HepG2 (cell line): Measurements from ENCODE around the gene TCP11L1. TPM values are rescaled to one million over a fixed set of nuclear protein-coding genes. Genes with fewer than 3 reads are reported as not detected.

Experiments
- ATAC-seq: fragments of 200-7000 bp; cut with Tn5 transposase; 3 replicates; pipeline ENCODE4 v1.9.1; 2020; ENCODE audit warnings: mild to moderate bottlenecking, moderate library complexity
- Bru-seq: library from RNA; stranded (reverse); fragments of 400-500 nt; gene quantifications from one replicate; lab custom pipeline; 2021; lab: Mats Ljungman, UMichigan
- BruChase-seq, 2 experiments: library from RNA; stranded (reverse); fragments of 400-500 nt; gene quantifications; one replicate each; lab custom pipeline; 2021; lab: Mats Ljungman, UMichigan
- BruUV-seq: library from RNA; stranded (reverse); fragments of 400-500 nt; replicated peaks from 2 replicates; lab custom pipeline; 2021; lab: Mats Ljungman, UMichigan
- CTCF ChIA-PET: fragments of 300-600 bp; formaldehyde crosslinking; extraction: SDS; loops from one replicate; lab custom pipeline; 2021; ENCODE audit warnings: low total read pairs, inconsistent platforms, low intra/inter-chr PET ratio; lab: Yijun Ruan, JAX
- POLR2A ChIA-PET: fragments of 350-600 bp; sonication (Branson Sonifier 250); formaldehyde crosslinking; loops from one replicate; lab custom pipeline; 2020; ENCODE audit warnings: antibody characterized with exemption, inconsistent platforms; lab: Yijun Ruan, JAX
- DNase-seq: peaks from one replicate; pipeline ENCODE4 v3.0.0-alpha.2; 2015; ENCODE audit warnings: low spot score
- FAIRE-seq: peaks from 3 replicates; lab custom pipeline; 2011; peaks lifted over from hg19 to GRCh38; lab: Jason Lieb, UNC
- H2AFZ ChIP-seq: one replicate; pipeline ENCODE4 v1.6.1; 2011; ENCODE audit warnings: low read length, inconsistent platforms
- H3K27ac ChIP-seq: fragments of 300-600 bp; 3 replicates; pipeline ENCODE4 v1.8.0; 2011; ENCODE audit warnings: mixed run types, mild to moderate bottlenecking, mixed read lengths, low read length, inconsistent platforms; ENCODE audit not compliant: insufficient read depth; ENCODE audit errors: extremely low read length
- H3K27me3 ChIP-seq, 2 experiments: fragments of 200-600 bp in 1 of 2; 2 replicates in 1 of 2; 3 replicates in 1 of 2; pipeline versions ENCODE4 v1.6.0 to v1.8.0; 2011; ENCODE audit warnings: low read length in 2 of 2, mild to moderate bottlenecking in 2 of 2, moderate library complexity in 2 of 2, inconsistent platforms in 1 of 2; ENCODE audit not compliant: insufficient read depth in 2 of 2, control insufficient read depth in 1 of 2
- H3K36me3 ChIP-seq, 2 experiments: fragments of 200-600 bp in 1 of 2; replicated peaks in 1 of 2; 2 replicates in 1 of 2; 3 replicates in 1 of 2; pipeline versions ENCODE4 v1.5.1 to v1.8.0; 2011; ENCODE audit warnings: low read length in 2 of 2, inconsistent platforms in 1 of 2; ENCODE audit not compliant: insufficient read depth in 2 of 2, control insufficient read depth in 1 of 2
- H3K4me1 ChIP-seq: 2 replicates; pipeline ENCODE4 v1.5.1; 2012; ENCODE audit warnings: low read length, inconsistent platforms; ENCODE audit not compliant: insufficient read depth
- H3K4me2 ChIP-seq: 2 replicates; pipeline ENCODE4 v1.6.0; 2011; ENCODE audit warnings: low read depth, low read length, inconsistent platforms
- H3K4me3 ChIP-seq, 3 experiments: fragments of 200-600 bp in 1 of 3; sonication (generic), shearing (Covaris generic) in 1 of 3; replicated peaks in 1 of 3; 2 replicates each; pipeline ENCODE4 v1.5.1; 2011 to 2016; ENCODE audit warnings: low read length in 3 of 3, inconsistent platforms in 2 of 3, low read depth in 2 of 3, mild to moderate bottlenecking in 2 of 3, control low read depth in 1 of 3, mixed read lengths in 1 of 3; ENCODE audit not compliant: insufficient read depth in 1 of 3
- H3K79me2 ChIP-seq: one replicate; pipeline ENCODE4 v1.6.1; 2011; ENCODE audit warnings: low read length, inconsistent platforms; ENCODE audit not compliant: insufficient read depth
- H3K9ac ChIP-seq: 2 replicates; pipeline ENCODE4 v1.6.0; 2011; ENCODE audit warnings: mild to moderate bottlenecking, low read depth, low read length, inconsistent platforms; ENCODE audit not compliant: insufficient read depth
- H3K9me3 ChIP-seq: 2 replicates; pipeline ENCODE4 v1.5.1; 2012; ENCODE audit warnings: mild to moderate bottlenecking, low read length
- H4K20me1 ChIP-seq: 2 replicates; pipeline ENCODE4 v1.6.0; 2011; ENCODE audit warnings: inconsistent platforms, mild to moderate bottlenecking, low read length, moderate library complexity; ENCODE audit not compliant: insufficient read depth
- ARID2 ChIP-seq: sonication (generic); formaldehyde crosslinking; IDR thresholded peaks from 2 replicates; pipeline ENCODE4 v1.8.1; 2022; ENCODE audit warnings: mild to moderate bottlenecking, missing genetic modification reagents, borderline replicate concordance
- HBP1 ChIP-seq: IDR thresholded peaks from 2 replicates; pipeline ENCODE4 v1.6.1; 2016; ENCODE audit warnings: low read depth, control low read depth
- KDM5A ChIP-seq: fragments of 200-600 bp; sonication (generic); IDR thresholded peaks from 2 replicates; pipeline ENCODE4 v1.7.0; 2018; ENCODE audit warnings: antibody characterized with exemption, mild to moderate bottlenecking, low read length, borderline replicate concordance
- NCOA5 ChIP-seq: sonication (generic); formaldehyde crosslinking; IDR thresholded peaks from 2 replicates; pipeline ENCODE4 v1.4.0; 2020; ENCODE audit warnings: missing genetic modification reagents
- TCF12 ChIP-seq, 2 experiments: fragments of 450-650 bp in 1 of 2; sonication (generic) in 1 of 2; formaldehyde crosslinking in 1 of 2; IDR thresholded peaks; 2 replicates each; pipeline versions ENCODE4 v1.6.1 to v1.8.0; 2017 to 2022; ENCODE audit warnings: antibody characterized with exemption in 1 of 2, mild to moderate bottlenecking in 1 of 2, missing genetic modification reagents in 1 of 2, moderate library complexity in 1 of 2
- ZFP36L1 ChIP-seq: sonication (generic); formaldehyde crosslinking; IDR thresholded peaks from 2 replicates; pipeline ENCODE4 v1.8.0; 2022; ENCODE audit warnings: mild to moderate bottlenecking, missing genetic modification reagents, moderate library complexity
- ZNF136 ChIP-seq: sonication (generic); formaldehyde crosslinking; IDR thresholded peaks from 2 replicates; pipeline ENCODE4 v1.8.1; 2022; ENCODE audit warnings: low read depth, mild to moderate bottlenecking, moderate library complexity, missing genetic modification reagents
- ZNF510 ChIP-seq: sonication (generic); formaldehyde crosslinking; IDR thresholded peaks from 2 replicates; pipeline ENCODE4 v1.4.0; 2020; ENCODE audit warnings: low read depth, mild to moderate bottlenecking, missing genetic modification reagents
- ZNF839 ChIP-seq: sonication (generic); formaldehyde crosslinking; IDR thresholded peaks from 2 replicates; pipeline ENCODE4 v1.4.0; 2020; ENCODE audit warnings: missing genetic modification reagents, mild to moderate bottlenecking, borderline replicate concordance
- WGBS: methylation state at CpG from one replicate; pipeline ENCODE4 v1.1.6; 2017; ENCODE audit warnings: low lambda C conversion rate; 5-methylcytosine and 5-hydroxymethylcytosine counted together
- in situ Hi-C: cut with HindIII; loops from 2 replicates; pipeline ENCODE4 v1.10.0; 2017; ENCODE audit warnings: low pct_unique_long_range_greater_than_20kb; ENCODE audit not compliant: extremely low pct_ligation_motif_present
- intact Hi-C: fragments of 100-400 bp; cut with micrococcal nuclease; formaldehyde crosslinking; loops from one replicate; pipeline ENCODE4 v1.10.0; 2022; ENCODE audit not compliant: unreplicated experiment
- long read RNA-seq, 2 experiments: library from RNA in 1 of 2; library from polyadenylated mRNA in 1 of 2; stranded (forward) in 1 of 2; unstranded in 1 of 2; transcript quantifications; one replicate each; pipeline ENCODE4 v2.0.0, GENCODE V29; 2019 to 2022
- polyA minus RNA-seq, 3 experiments: library from RNA; depleted of rRNA, polyadenylated mRNA; stranded (reverse); fragments of >200 nt; gene quantifications; 2 replicates each; pipeline ENCODE4 v1.2.3, GENCODE V29; 2011; ENCODE audit warnings: low replicate concordance in 1 of 3
- polyA plus RNA-seq, 8 experiments: library from polyadenylated mRNA; depleted of rRNA in 3 of 8; stranded (reverse) in 7 of 8; unstranded in 1 of 8; fragments of >200 nt; fragmentation: Illumina TruSeq in 4 of 8; extraction: Trizol in 4 of 8; gene quantifications; 2 replicates each; pipeline versions ENCODE4 v1.2.1 to v1.2.3, GENCODE V29; 2011 to 2016; ENCODE audit warnings: low read depth in 4 of 8, missing spikeins in 1 of 8, mixed read lengths in 1 of 8; ENCODE audit not compliant: insufficient read depth in 1 of 8
- total RNA-seq, 5 experiments: library from RNA; depleted of rRNA; stranded (reverse); fragments of >200 nt; fragmentation: Illumina TruSeq; extraction: Trizol; gene quantifications; 2 replicates each; pipeline ENCODE4 v1.2.3, GENCODE V29; 2016; ENCODE audit warnings: low read depth in 1 of 5
- TF ChIP-seq, protein P1 (sequence below): IDR thresholded peaks from 2 replicates; pipeline ENCODE4 v1.6.1; 2016; ENCODE audit warnings: missing biosample characterization, missing genetic modification reagents, low read depth

The TCP11L1 gene, protein sequence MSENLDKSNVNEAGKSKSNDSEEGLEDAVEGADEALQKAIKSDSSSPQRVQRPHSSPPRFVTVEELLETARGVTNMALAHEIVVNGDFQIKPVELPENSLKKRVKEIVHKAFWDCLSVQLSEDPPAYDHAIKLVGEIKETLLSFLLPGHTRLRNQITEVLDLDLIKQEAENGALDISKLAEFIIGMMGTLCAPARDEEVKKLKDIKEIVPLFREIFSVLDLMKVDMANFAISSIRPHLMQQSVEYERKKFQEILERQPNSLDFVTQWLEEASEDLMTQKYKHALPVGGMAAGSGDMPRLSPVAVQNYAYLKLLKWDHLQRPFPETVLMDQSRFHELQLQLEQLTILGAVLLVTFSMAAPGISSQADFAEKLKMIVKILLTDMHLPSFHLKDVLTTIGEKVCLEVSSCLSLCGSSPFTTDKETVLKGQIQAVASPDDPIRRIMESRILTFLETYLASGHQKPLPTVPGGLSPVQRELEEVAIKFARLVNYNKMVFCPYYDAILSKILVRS
- total RNA-seq (2016; rRNA removed; fragmentation: Illumina TruSeq; extraction: Trizol) (10.1 and 14.0 TPM in 2 replicates), polyA plus RNA-seq (2011; rRNA removed) (7.4 and 7.9 TPM in 2 replicates), polyA minus RNA-seq (2011; rRNA and poly(A)+ RNA removed; ENCODE audit: low replicate concordance) (35.7 and 40.8 TPM in 2 replicates), Bru-seq, nascent RNA (percentile 61 among the genes with signal in this experiment), BruChase-seq, experiment 1, labeled RNA remaining after a 6-hour chase (percentile 55 among the genes with signal in this experiment), BruChase-seq, experiment 2, labeled RNA remaining after a 2-hour chase (percentile 54 among the genes with signal in this experiment)
- 3.9 and 4.2 TPM in 2 replicates for total RNA-seq (2016; cell fraction: cytosol; rRNA removed; fragmentation: Illumina TruSeq; extraction: Trizol; ENCODE audit: low read depth)
- total RNA-seq (2016; cell fraction: insoluble cytoplasmic fraction; rRNA removed; fragmentation: Illumina TruSeq; extraction: Trizol) = 10.1 and 10.9 TPM in 2 replicates
- total RNA-seq (2016; cell fraction: membrane; rRNA removed; fragmentation: Illumina TruSeq; extraction: Trizol) = 9.8 and 11.8 TPM in 2 replicates
- total RNA-seq (2016; cell fraction: nucleus; rRNA removed; fragmentation: Illumina TruSeq; extraction: Trizol) = 9.6 and 12.5 TPM in 2 replicates
- polyA plus RNA-seq (2011; cell fraction: cytosol; rRNA removed) = 5.8 and 6.9 TPM in 2 replicates
- polyA plus RNA-seq (2011; cell fraction: nucleus; rRNA removed) = 6.0 and 7.4 TPM in 2 replicates
- 5.4 and 5.9 TPM in 2 replicates for polyA plus RNA-seq (2012)
- polyA plus RNA-seq (2016; cell fraction: cytosol; fragmentation: Illumina TruSeq; extraction: Trizol; ENCODE audit: low read depth) = 4.6 and 4.7 TPM in 2 replicates
- 7.4 and 9.0 TPM in 2 replicates for polyA plus RNA-seq (2016; cell fraction: insoluble cytoplasmic fraction; fragmentation: Illumina TruSeq; extraction: Trizol; ENCODE audit: low read depth)
- polyA plus RNA-seq (2016; cell fraction: membrane; fragmentation: Illumina TruSeq; extraction: Trizol; ENCODE audit: low read depth) = 7.2 and 7.3 TPM in 2 replicates
- polyA plus RNA-seq (2016; cell fraction: nucleus; fragmentation: Illumina TruSeq; extraction: Trizol; ENCODE audit: insufficient read depth, low read depth) = 6.7 and 7.9 TPM in 2 replicates
- 11.7 and 13.2 TPM in 2 replicates for polyA minus RNA-seq (2011; cell fraction: cytosol; rRNA and poly(A)+ RNA removed)
- polyA minus RNA-seq (2011; cell fraction: nucleus; rRNA and poly(A)+ RNA removed) = 18.0 and 24.1 TPM in 2 replicates
- long read RNA-seq, experiment 1, partial matches to known transcripts = 3 of 11 reads
- long read RNA-seq, experiment 1, other reads (novel, unspliced or antisense) = 4 of 11 reads
- long read RNA-seq, experiment 2, transcript TCP11L1-201 (10 exons, 2,817 nt) = major isoform, 5 of 15 reads
- long read RNA-seq, experiment 2, partial matches to known transcripts = 4 of 15 reads
- long read RNA-seq, experiment 2, other reads (novel, unspliced or antisense) = 5 of 15 reads

- POLR2A ChIA-PET = interaction anchor here (0.6 to 3.2 kb wide), 8 partner anchors 9 to 147 kb away, joined by 3 to 65 read pairs (median 5); partner anchors contain the start of genes DEPDC7 and QSER1
- Histone ChIP-seq H3K9me3 (no peaks in the 10 kb centered on the region), H3K27ac (peak within 1 kb of the TSS; percentile 97), H3K4me2 (peak within 1 kb of the TSS; percentile 85), H4K20me1 (no peaks in the 10 kb centered on the region), H3K4me1 (peaks cover 46% of the 10 kb centered on the region), H3K27me3 (no peaks in the 10 kb centered on the region), H3K36me3 (no peaks in the 10 kb centered on the region), H2AFZ (peak within 1 kb of the TSS; percentile 62), H3K9ac (peak within 1 kb of the TSS; percentile 91), H3K79me2 (no peaks in the 10 kb centered on the region), H3K4me3 (peak within 1 kb of the TSS; percentile 74 to 90 (median 78))
- WGBS = no CpG with 5 or more reads among the region's 84 CpGs
- in situ Hi-C loops (no loop called here), intact Hi-C loops (loop anchor here (1.0 to 5.0 kb wide), 2 partner anchors 21 to 947 kb away; partner anchors contain the start of gene RCN1)
- BruUV-seq = no TSS peak
- DNase-seq (peak; percentile 83), ATAC-seq (peak; percentile 92), FAIRE-seq (no peak)
- CTCF ChIA-PET = no interaction called here
- no peak for TF ChIP-seq NCOA5
- no peak for TF ChIP-seq HBP1 (CRISPR knock-in tag)
- TF ChIP-seq ZFP36L1 (CRISPR knock-in tag) = peak; percentile 86
- TF ChIP-seq, protein P1, sequence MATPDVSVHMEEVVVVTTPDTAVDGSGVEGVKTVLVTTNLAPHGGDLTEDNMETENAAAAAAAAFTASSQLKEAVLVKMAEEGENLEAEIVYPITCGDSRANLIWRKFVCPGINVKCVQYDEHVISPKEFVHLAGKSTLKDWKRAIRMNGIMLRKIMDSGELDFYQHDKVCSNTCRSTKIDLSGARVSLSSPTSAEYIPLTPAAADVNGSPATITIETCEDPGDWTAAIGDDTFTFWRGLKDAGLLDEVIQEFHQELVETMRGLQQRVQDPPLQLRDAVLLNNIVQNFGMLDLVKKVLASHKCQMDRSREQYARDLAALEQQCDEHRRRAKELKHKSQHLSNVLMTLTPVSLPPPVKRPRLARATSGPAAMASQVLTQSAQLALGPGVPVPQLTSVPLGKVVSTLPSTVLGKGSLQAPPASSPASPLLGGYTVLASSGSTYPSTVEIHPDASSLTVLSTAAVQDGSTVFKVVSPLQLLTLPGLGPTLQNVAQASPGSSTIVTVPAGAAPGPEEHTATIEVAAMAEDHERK (CRISPR knock-in tag) = 0 out of 2 replicates have a peak, but pooled peaks have one; percentile 32
- no peak for TF ChIP-seq ZNF136 (CRISPR knock-in tag)
- no peak for TF ChIP-seq ZNF510 (CRISPR knock-in tag)
- TF ChIP-seq TCF12 (IDR thresholded peaks at IDR 0.05) = no peak
- peak; percentile 77; the same call in 1 of the 2 replicates for TF ChIP-seq TCF12 (CRISPR knock-in tag; IDR thresholded peaks at IDR 0.05)
- TF ChIP-seq KDM5A = peak; percentile 46; the same call in 1 of the 2 replicates
- 0 out of 2 replicates have a peak, but pooled peaks have one; percentile 24 for TF ChIP-seq ZNF839 (CRISPR knock-in tag)
- TF ChIP-seq ARID2 (CRISPR knock-in tag) = peak; percentile 68; the same call in 1 of the 2 replicates
Measured at GRCh38 chr11:33039274-33040032, at the start of gene TCP11L1. Gene TCP11L1, plus strand, starts transcription at chr11:33039572. Its CDS starts 4,202 bp downstream, at chr11:33043774.
